IMR-90 (cell line): ENCODE data around the gene DHRSX. TPM values are rescaled to one million over a fixed set of nuclear protein-coding genes. Genes with fewer than 3 reads are reported as not detected.

Experiments
- ATAC-seq: fragments of 200-7000 bp; cut with Tn5 transposase; 2 replicates; pipeline ENCODE4 v1.9.1; 2020; ENCODE audit warnings: low read depth, mild to moderate bottlenecking, moderate library complexity
- BruUV-seq: library from RNA; stranded (reverse); fragments of 400-500 nt; replicated peaks from 2 replicates; lab custom pipeline; 2021; lab: Mats Ljungman, UMichigan
- CTCF ChIA-PET: fragments of 300-600 bp; formaldehyde crosslinking; extraction: SDS; loops from one replicate; lab custom pipeline; 2021; ENCODE audit warnings: antibody characterized with exemption; lab: Yijun Ruan, JAX
- POLR2A ChIA-PET: fragments of 300-600 bp; sonication (Branson Sonifier 250); formaldehyde crosslinking; loops from one replicate; lab custom pipeline; 2022; ENCODE audit warnings: antibody characterized with exemption; ENCODE audit not compliant: unreplicated experiment; lab: Charles Lee
- DNase-seq: peaks from one replicate; pipeline ENCODE4 v3.0.0; 2013
- H2AFZ ChIP-seq: replicated peaks from 2 replicates; pipeline ENCODE3; 2013; ENCODE audit warnings: low read length, mild to moderate bottlenecking; ENCODE audit not compliant: poor library complexity
- H2AK5ac ChIP-seq: 2 replicates; pipeline ENCODE4 v1.6.1; 2013; ENCODE audit warnings: low read depth, low read length, inconsistent platforms
- H2AK9ac ChIP-seq: replicated peaks from 2 replicates; pipeline ENCODE3; 2013; ENCODE audit warnings: mild to moderate bottlenecking, low read depth, low read length, moderate library complexity; ENCODE audit not compliant: poor library complexity
- H2BK120ac ChIP-seq: 2 replicates; pipeline ENCODE4 v1.6.1; 2013; ENCODE audit warnings: low read depth, low read length, inconsistent platforms
- H2BK15ac ChIP-seq: 3 replicates; pipeline ENCODE4 v1.6.1; 2013; ENCODE audit warnings: low read depth, low read length, inconsistent platforms
- H2BK20ac ChIP-seq: 2 replicates; pipeline ENCODE4 v1.6.1; 2013; ENCODE audit warnings: low read depth, mild to moderate bottlenecking, inconsistent platforms, low read length, moderate library complexity
- H2BK5ac ChIP-seq: 2 replicates; pipeline ENCODE4 v1.6.1; 2013; ENCODE audit warnings: mild to moderate bottlenecking, low read depth, low read length, inconsistent platforms; ENCODE audit not compliant: poor library complexity, severe bottlenecking
- H3K14ac ChIP-seq: replicated peaks from 2 replicates; pipeline ENCODE4 v1.6.1; 2013; ENCODE audit warnings: low read depth, low read length, inconsistent platforms
- H3K18ac ChIP-seq: 2 replicates; pipeline ENCODE4 v1.6.1; 2013; ENCODE audit warnings: low read depth, low read length, control low read depth
- H3K23ac ChIP-seq: 2 replicates; pipeline ENCODE4 v1.6.1; 2013; ENCODE audit warnings: low read depth, low read length, inconsistent platforms
- H3K27ac ChIP-seq: 2 replicates; pipeline ENCODE4 v1.5.1; 2013; ENCODE audit warnings: mild to moderate bottlenecking, control low read depth, low read length; ENCODE audit not compliant: insufficient read depth
- H3K27me3 ChIP-seq: 2 replicates; pipeline ENCODE4 v1.6.1; 2013; ENCODE audit warnings: low read length; ENCODE audit not compliant: control insufficient read depth, insufficient read depth
- H3K36me3 ChIP-seq: 2 replicates; pipeline ENCODE4 v1.6.1; 2013; ENCODE audit warnings: low read length, mixed read lengths; ENCODE audit not compliant: control insufficient read depth, insufficient read depth
- H3K4ac ChIP-seq: 2 replicates; pipeline ENCODE4 v1.6.1; 2013; ENCODE audit warnings: low read depth, low read length, inconsistent platforms
- H3K4me1 ChIP-seq: 2 replicates; pipeline ENCODE4 v1.6.1; 2013; ENCODE audit warnings: low read length, mixed read lengths; ENCODE audit not compliant: control insufficient read depth, insufficient read depth
- H3K4me2 ChIP-seq: 2 replicates; pipeline ENCODE4 v1.6.1; 2013; ENCODE audit warnings: low read depth, mild to moderate bottlenecking, control low read depth, low read length, moderate library complexity
- H3K4me3 ChIP-seq: 2 replicates; pipeline ENCODE4 v1.5.1; 2013; ENCODE audit warnings: low read depth, mild to moderate bottlenecking, control low read depth, low read length, moderate library complexity; ENCODE audit not compliant: insufficient read depth
- H3K56ac ChIP-seq: 2 replicates; pipeline ENCODE4 v1.6.1; 2013; ENCODE audit warnings: low read length, inconsistent platforms; ENCODE audit not compliant: insufficient read depth; ENCODE audit errors: extremely low read depth
- H3K79me1 ChIP-seq, 2 experiments: 2 replicates each; pipeline ENCODE4 v1.6.1; 2013; ENCODE audit warnings: low read length in 2 of 2, inconsistent platforms in 1 of 2, low read depth in 1 of 2
- H3K9ac ChIP-seq: 2 replicates; pipeline ENCODE4 v1.6.1; 2013; ENCODE audit warnings: low read depth, low read length, control low read depth
- H3K9me1 ChIP-seq: 2 replicates; pipeline ENCODE4 v1.6.1; 2013; ENCODE audit warnings: low read length, inconsistent platforms; ENCODE audit not compliant: insufficient read depth
- H3K9me3 ChIP-seq: 2 replicates; pipeline ENCODE4 v1.6.1; 2013; ENCODE audit warnings: low read length; ENCODE audit not compliant: control insufficient read depth, insufficient read depth
- H4K20me1 ChIP-seq: 2 replicates; pipeline ENCODE4 v1.6.1; 2013; ENCODE audit warnings: low read length, inconsistent platforms; ENCODE audit not compliant: insufficient read depth
- H4K5ac ChIP-seq: 2 replicates; pipeline ENCODE4 v1.6.1; 2013; ENCODE audit warnings: mild to moderate bottlenecking, low read depth, low read length, control low read depth
- H4K8ac ChIP-seq, 2 experiments: 2 replicates each; pipeline ENCODE4 v1.6.1; 2013; ENCODE audit warnings: low read depth in 2 of 2, low read length in 2 of 2, control low read depth in 1 of 2, inconsistent platforms in 1 of 2
- H4K91ac ChIP-seq: 2 replicates; pipeline ENCODE4 v1.6.1; 2013; ENCODE audit warnings: low read depth, low read length, inconsistent platforms; ENCODE audit not compliant: insufficient read depth
- BHLHE40 ChIP-seq: fragments of 150-350 bp; IDR thresholded peaks from 2 replicates; pipeline ENCODE4 v1.6.1; 2016; ENCODE audit warnings: mild to moderate bottlenecking, low read depth, low read length
- CEBPB ChIP-seq: IDR thresholded peaks from 2 replicates; pipeline ENCODE4 v1.6.1; 2012; ENCODE audit warnings: low read depth, low read length, improper control_type of control experiment
- CHD1 ChIP-seq: IDR thresholded peaks from 2 replicates; pipeline ENCODE4 v1.6.1; 2012; ENCODE audit warnings: low read depth, low read length, improper control_type of control experiment
- CTCF ChIP-seq: conservative IDR thresholded peaks from 2 replicates; pipeline ENCODE4 v1.5.1; 2012; ENCODE audit warnings: mild to moderate bottlenecking, low read depth, low read length, improper control_type of control experiment
- FOS ChIP-seq: fragments of 150-350 bp; IDR thresholded peaks from 2 replicates; pipeline ENCODE4 v1.6.1; 2016; ENCODE audit warnings: low read depth, low read length
- MAFK ChIP-seq: IDR thresholded peaks from 2 replicates; pipeline ENCODE4 v1.6.1; 2012; ENCODE audit warnings: low read depth, low read length, improper control_type of control experiment
- MAZ ChIP-seq: IDR thresholded peaks from 2 replicates; pipeline ENCODE4 v1.6.1; 2012; ENCODE audit warnings: low read depth, mild to moderate bottlenecking, low read length, improper control_type of control experiment, moderate library complexity, borderline replicate concordance
- MXI1 ChIP-seq: IDR thresholded peaks from 2 replicates; pipeline ENCODE4 v1.6.1; 2012; ENCODE audit warnings: low read depth, mild to moderate bottlenecking, low read length, moderate library complexity, borderline replicate concordance
- NFE2L2 ChIP-seq: fragments of 150-350 bp; IDR thresholded peaks from 2 replicates; pipeline ENCODE4 v1.6.1; 2016; ENCODE audit warnings: low read depth, mild to moderate bottlenecking, low read length
- POLR2A ChIP-seq: IDR thresholded peaks from 2 replicates; pipeline ENCODE4 v1.6.1; 2012; ENCODE audit warnings: mild to moderate bottlenecking, low read depth, low read length
- RAD21 ChIP-seq: IDR thresholded peaks from 2 replicates; pipeline ENCODE4 v1.6.1; 2012; ENCODE audit warnings: low read length, improper control_type of control experiment
- RCOR1 ChIP-seq: IDR thresholded peaks from 2 replicates; pipeline ENCODE4 v1.6.1; 2012; ENCODE audit warnings: mild to moderate bottlenecking, low read length, improper control_type of control experiment; ENCODE audit not compliant: insufficient replicate concordance
- RFX5 ChIP-seq: IDR thresholded peaks from 2 replicates; pipeline ENCODE4 v1.8.0; 2012; ENCODE audit warnings: low read depth, mild to moderate bottlenecking, low read length, moderate library complexity
- SMC3 ChIP-seq: fragments of 150-350 bp; IDR thresholded peaks from 2 replicates; pipeline ENCODE4 v1.6.1; 2016; ENCODE audit warnings: low read depth, mild to moderate bottlenecking, antibody characterized with exemption, low read length, moderate library complexity
- USF2 ChIP-seq: fragments of 150-350 bp; IDR thresholded peaks from 2 replicates; pipeline ENCODE4 v1.6.1; 2017; ENCODE audit warnings: mild to moderate bottlenecking, antibody characterized with exemption, low read length, low read depth
- WGBS, 2 experiments: methylation state at CpG; one replicate each; pipeline versions ENCODE4 v1.1.5 to v1.1.7; 2013; ENCODE audit warnings: missing lambda C conversion rate in 2 of 2; ENCODE audit not compliant: insufficient read length in 1 of 2; ENCODE audit errors: extremely low coverage in 2 of 2; 5-methylcytosine and 5-hydroxymethylcytosine counted together
- dilution Hi-C: fragments of 300-500 bp; cut with HindIII; formaldehyde crosslinking; loops from one replicate; pipeline ENCODE4 v1.14.3; 2018; ENCODE audit warnings: low sequenced_read_pairs; ENCODE audit not compliant: unreplicated experiment
- in situ Hi-C: fragments of 300-500 bp; cut with MboI; formaldehyde crosslinking; loops from 3 replicates; pipeline ENCODE4 v1.14.3; 2019; ENCODE audit warnings: low sequenced_read_pairs, inconsistent platforms, mixed read lengths
- intact Hi-C: fragments of 100-400 bp; cut with micrococcal nuclease; formaldehyde crosslinking; loops from 2 replicates; pipeline ENCODE4 v1.10.0; 2022
- polyA plus RNA-seq, 3 experiments: library from polyadenylated mRNA; depleted of rRNA; stranded (reverse); fragments of >200 nt; gene quantifications; 2 replicates each; pipeline ENCODE4 v1.2.3, GENCODE V29; 2012; ENCODE audit warnings: low replicate concordance in 1 of 3
- total RNA-seq: library from RNA; depleted of rRNA; stranded (reverse); fragments of >200 nt; gene quantifications from 2 replicates; pipeline ENCODE4 v1.2.3, GENCODE V29; 2012
- TF ChIP-seq, protein P1 (sequence below): fragments of 150-350 bp; IDR thresholded peaks from 2 replicates; pipeline ENCODE4 v1.6.1; 2016; ENCODE audit warnings: low read depth, mild to moderate bottlenecking, low read length, moderate library complexity, borderline replicate concordance

The DHRSX gene
- total and polyA plus RNA-seq, 2 of the 4 experiments (the other 2 are of a cell fraction) = 26.2 to 38.0 TPM

DNA sequence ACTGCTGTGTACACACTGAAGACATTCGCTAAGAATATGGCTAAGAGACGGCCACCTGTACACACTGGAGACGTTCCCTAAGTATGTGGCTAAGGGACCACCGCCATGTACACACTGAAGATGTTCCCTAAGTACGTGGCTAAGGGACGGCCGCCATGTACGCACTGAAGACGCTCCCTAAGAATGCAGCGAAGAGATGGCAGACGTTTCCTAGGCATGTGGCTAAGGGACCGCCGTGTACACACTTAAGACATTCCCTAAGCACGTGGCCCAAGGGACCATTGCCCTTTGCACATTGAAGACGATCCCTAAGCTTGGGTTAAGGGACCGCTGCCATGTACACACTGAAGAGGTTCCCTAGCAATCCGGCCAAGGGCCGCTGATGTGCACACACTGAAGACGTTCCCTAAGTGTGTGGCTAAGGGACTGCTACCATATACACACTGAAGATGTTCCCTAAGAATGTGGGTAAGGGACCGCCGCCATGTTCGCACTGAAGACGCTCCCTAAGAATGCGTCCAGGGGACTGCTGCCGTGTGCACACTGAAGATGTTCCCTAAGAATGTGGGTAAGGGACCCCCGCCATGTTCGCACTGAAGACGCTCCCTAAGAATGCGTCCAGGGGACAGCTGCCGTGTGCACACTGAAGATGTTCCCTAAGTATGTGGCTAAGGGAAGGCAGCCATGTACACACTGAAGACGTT, 36.7 kb downstream of the DHRSX start:
- dilution Hi-C loops (no loop called here), in situ Hi-C loops (no loop called here), intact Hi-C loops (no loop called here)
- Histone ChIP-seq H2AK9ac (no peak overlapping the region), H3K56ac (no peak overlapping the region), H2BK5ac (no peak overlapping the region), H3K36me3 (no peaks in the 10 kb centered on the region), H2BK120ac (no peak overlapping the region), H3K4me1 (no peaks in the 10 kb centered on the region), H3K79me1 (peaks cover 26 to 59% of the 10 kb centered on the region in 2 experiments), H3K9me3 (no peaks in the 10 kb centered on the region), H3K14ac (no peak overlapping the region), H2BK15ac (no peak overlapping the region), H2AFZ (no peak overlapping the region), H2BK20ac (no peak overlapping the region), H4K20me1 (peaks cover 34% of the 10 kb centered on the region), H4K91ac (no peak overlapping the region), H2AK5ac (no peak overlapping the region), H3K27ac (no peak overlapping the region), H3K18ac (no peak overlapping the region), H4K8ac (no peak overlapping the region), H3K9ac (no peak overlapping the region), H3K4me2 (no peak overlapping the region), H3K23ac (no peak overlapping the region), H3K4ac (no peak overlapping the region), H3K4me3 (no peak overlapping the region), H3K9me1 (peaks cover 12% of the 10 kb centered on the region), H3K27me3 (no peaks in the 10 kb centered on the region), H4K5ac (no peak overlapping the region)
- BruUV-seq = no TSS peak
- TF ChIP-seq, protein P1, sequence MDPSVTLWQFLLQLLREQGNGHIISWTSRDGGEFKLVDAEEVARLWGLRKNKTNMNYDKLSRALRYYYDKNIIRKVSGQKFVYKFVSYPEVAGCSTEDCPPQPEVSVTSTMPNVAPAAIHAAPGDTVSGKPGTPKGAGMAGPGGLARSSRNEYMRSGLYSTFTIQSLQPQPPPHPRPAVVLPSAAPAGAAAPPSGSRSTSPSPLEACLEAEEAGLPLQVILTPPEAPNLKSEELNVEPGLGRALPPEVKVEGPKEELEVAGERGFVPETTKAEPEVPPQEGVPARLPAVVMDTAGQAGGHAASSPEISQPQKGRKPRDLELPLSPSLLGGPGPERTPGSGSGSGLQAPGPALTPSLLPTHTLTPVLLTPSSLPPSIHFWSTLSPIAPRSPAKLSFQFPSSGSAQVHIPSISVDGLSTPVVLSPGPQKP = no peak
- TF ChIP-seq RCOR1 (no peak), SMC3 (no peak), USF2 (no peak), POLR2A (no peak), MAFK (no peak), CHD1 (no peak), MAZ (no peak), CTCF (no peak), FOS (no peak), CEBPB (no peak), MXI1 (no peak), BHLHE40 (no peak), NFE2L2 (no peak), RFX5 (no peak), RAD21 (no peak)
- 80% methylated on average over 17 of the region's 31 CpGs; no CpG with 5 or more reads in 1 of the 2 experiments for WGBS, 2 experiments
- DNase-seq (no peak), ATAC-seq (no peak)
- CTCF ChIA-PET = no interaction called here
- POLR2A ChIA-PET = no interaction called here
